GM19467 (cell line): ENCODE data around the gene ZNF544.
"Not testable (repeated sequence)": the region's sequence is repeated elsewhere in the genome, so short reads cannot be mapped to it uniquely, and the experiment has no call there.

ENCODE experiments used
- ATAC-seq: cut with Tn5 transposase; IDR thresholded peaks from one replicate; pipeline ENCODE4 v1.9.1; 2021; ENCODE audit warnings: mild to moderate bottlenecking, moderate library complexity; ENCODE audit not compliant: unreplicated experiment

Gene ZNF544

DNA sequence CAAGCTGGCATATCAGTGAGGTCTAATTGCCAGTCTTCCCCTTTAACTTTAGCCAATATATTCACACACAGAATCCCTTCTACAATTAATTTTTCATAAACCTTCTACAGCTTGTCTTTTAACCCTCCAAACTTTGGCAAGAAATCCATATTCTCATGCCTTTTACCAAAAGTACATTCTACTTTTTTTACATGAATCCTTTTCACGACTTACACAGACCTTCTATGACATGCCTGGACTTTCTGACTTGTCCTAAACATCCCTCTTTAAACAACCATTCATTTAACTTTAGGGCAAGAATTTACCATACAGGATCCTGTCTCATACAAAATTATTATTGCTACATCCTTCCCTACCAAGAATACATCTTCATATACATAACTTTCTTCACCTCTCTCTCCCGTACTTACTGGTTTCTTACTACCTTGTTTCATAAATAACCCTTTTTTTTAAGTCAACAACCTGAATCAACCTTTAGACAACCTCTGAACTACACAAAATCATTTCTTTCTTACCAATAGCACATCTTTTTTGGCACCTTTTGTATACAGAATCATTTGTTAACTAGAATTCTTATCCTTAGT, 23.5 kb downstream of the ZNF544 start:
- no peak for ATAC-seq

DNA sequence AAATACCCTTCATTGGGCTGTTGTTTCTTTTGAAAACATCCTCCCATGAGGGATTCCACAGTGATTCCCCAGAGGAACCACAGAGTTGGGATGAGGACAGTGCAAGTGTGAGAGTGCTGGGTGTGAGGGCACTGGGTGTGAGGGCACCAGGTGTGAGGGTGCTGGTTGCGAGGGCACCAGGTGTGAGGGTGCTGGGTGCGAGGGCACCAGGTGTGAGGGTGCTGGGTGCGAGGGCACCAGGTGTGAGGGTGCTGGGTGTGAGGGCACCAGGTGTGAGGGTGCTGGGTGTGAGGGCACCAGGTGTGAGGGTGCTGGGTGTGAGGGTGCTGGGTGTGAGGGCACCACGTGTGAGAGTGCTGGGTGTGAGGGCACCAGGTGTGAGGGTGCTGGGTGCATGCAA, 29.5 kb downstream of the ZNF544 start:
- ATAC-seq, result not testable (repeated sequence)

DNA sequence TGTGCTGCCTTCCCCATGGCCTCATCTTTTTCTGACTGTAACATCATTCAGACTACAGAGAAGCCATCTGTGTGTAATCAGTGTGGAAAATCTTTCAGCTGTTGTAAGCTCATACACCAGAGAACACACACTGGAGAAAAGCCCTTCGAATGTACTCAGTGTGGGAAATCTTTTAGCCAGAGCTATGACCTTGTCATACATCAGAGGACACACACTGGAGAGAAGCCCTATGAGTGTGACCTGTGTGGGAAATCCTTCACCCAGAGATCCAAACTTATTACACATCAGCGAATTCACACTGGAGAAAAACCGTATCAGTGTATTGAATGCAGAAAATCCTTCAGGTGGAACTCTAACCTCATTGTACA, 32.9 kb downstream of the ZNF544 start:
- ATAC-seq, result no peak

DNA sequence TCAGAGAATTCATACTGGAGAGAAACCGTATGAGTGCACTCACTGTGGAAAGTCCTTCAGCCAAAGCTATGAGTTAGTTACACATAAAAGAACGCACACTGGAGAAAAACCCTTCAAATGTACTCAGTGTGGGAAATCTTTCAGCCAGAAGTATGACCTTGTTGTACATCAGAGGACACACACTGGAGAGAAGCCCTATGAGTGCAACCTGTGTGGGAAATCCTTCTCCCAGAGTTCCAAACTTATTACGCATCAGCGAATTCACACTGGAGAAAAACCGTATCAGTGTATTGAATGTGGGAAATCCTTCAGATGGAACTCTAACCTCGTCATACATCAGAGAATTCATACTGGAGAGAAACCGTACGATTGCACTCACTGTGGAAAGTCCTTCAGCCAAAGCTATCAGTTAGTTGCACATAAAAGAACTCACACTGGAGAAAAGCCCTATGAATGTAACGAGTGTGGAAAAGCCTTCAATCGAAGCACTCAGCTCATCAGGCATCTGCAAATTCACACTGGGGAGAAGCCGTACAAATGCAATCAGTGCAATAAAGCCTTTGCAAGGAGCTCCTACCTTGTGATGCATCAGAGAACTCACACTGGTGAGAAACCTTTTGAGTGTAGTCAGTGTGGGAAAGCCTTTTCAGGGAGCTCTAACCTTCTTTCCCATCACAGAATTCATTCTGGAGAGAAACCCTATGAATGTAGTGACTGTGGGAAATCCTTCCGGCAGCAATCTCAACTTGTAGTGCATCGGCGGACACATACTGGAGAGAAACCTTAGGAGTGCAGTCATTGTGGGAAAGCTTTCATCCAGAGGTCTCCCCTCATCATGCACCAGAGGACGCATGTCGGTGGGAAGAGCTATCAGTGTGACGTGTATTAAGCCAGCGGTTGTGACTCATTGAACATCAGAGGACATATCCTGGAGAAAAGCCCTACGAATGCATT, 33.5 kb downstream of the ZNF544 start:
- ATAC-seq, result no peak

DNA sequence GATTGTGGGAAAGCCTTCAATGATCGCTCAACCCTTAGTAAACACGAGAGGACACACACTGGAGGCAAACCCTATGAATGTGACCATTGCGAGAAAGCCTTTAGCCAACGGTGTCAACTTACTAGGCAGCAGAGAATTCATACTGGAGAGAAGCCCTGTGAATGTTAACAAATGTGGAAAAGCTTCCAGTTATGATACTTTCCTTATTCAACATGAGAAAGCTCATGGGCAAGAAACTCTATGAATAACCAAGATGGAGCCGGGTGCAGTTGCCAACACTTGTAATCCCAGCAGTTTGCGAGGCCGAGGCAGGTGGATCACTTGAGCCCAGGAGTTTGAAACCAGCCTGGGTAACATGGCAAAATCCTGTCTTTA, 34.2 kb downstream of the ZNF544 start:
- ATAC-seq, result no peak

DNA sequence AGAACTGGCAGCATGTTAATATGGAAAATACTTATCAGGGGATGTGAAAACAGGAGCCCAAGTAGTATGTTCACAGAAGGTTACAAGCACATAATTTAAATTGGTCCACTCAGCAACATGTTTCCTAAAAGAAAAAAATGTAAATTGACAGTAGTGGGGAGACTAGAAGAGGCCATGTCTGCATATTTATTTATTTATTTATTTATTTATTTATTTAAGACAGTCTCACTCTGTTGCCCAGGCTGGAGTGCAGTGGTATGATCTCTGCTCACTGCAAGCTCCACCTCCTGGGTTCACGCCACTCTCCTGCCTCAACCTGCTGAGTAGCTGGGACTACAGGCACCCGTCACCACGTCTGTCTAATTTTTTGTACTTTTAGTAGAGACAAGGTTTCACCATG, 36.4 kb downstream of the ZNF544 start:
- no peak for ATAC-seq

DNA sequence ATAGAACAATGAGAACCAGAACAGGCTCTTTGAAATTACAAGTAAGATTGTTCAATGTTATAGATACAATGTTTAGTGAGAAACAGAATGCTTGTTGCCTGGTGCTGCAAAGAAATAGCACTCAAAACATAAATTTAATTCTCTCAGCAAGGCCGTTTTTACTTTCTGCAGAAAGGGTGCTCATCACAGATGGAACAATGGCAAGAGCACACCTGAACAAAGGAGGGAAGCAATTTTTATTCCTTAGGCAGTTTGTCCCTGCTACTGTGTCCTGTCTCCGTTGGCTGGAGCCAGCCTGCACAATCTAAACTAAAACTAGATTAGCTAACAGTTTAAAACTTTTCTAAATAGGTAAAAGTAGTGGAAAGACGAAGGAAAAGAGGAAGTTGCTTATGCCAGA, 39.6 kb downstream of the ZNF544 start:
- ATAC-seq, result no peak

DNA sequence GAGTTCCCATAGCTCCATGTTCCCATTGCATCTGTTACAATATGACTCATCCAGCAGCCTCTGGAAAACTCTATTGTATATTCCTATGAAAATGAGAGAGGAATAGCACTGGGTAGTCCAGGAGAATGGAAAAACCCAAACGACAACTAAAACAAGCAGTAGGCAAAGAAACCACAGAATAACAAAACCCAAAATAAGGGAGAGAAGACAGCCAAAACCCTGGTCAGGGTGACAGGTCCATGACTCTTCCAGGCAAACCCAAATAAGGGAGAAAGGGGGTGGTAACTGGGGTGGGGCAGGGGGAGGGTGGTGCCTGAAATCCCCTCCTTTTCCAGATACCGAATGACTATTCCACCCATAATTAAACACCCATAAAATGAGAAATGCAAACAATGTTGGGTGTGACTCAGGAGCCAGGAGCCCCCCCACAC, 46.1 kb downstream of the ZNF544 start:
- ATAC-seq, result no peak

DNA sequence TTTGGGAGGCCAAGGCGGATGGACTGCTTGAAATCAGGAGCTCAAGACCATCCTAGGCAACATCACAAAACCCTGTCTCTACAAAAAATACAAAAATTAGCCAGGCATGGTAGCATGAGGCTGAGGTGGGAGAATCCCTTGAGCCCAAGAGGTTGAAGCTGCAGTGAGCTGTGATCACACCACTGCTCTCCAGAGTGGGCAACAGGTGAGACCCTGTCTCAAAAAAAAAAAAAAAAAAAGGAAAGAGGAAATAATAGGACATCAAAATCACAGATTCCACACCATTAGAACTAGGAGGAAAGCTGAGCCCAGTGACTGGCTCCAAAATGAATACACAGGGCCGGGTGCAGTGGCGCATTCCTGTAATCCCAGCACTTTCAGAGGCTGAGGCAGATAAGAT, 46.9 kb downstream of the ZNF544 start:
- no peak for ATAC-seq

DNA sequence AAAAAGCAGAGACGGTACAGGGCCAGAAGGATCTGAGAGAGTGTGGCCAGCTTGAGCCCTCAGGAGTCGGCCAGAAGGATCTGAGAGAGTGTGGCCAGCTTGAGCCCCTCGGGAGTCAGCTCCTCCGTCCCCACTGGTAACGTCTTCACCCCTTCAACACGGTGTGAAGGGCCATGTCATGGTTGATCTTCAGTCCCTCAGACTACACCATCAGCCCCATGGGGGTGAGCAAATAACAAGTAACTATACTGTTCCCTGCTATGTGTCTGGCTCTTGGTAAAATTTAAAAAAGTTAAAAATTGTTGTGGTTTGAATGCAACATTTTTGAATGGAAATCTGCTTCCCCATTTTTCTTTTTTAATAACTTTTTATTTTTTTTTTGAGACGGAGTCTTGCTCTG, 48.5 kb downstream of the ZNF544 start:
- ATAC-seq, result no peak

DNA sequence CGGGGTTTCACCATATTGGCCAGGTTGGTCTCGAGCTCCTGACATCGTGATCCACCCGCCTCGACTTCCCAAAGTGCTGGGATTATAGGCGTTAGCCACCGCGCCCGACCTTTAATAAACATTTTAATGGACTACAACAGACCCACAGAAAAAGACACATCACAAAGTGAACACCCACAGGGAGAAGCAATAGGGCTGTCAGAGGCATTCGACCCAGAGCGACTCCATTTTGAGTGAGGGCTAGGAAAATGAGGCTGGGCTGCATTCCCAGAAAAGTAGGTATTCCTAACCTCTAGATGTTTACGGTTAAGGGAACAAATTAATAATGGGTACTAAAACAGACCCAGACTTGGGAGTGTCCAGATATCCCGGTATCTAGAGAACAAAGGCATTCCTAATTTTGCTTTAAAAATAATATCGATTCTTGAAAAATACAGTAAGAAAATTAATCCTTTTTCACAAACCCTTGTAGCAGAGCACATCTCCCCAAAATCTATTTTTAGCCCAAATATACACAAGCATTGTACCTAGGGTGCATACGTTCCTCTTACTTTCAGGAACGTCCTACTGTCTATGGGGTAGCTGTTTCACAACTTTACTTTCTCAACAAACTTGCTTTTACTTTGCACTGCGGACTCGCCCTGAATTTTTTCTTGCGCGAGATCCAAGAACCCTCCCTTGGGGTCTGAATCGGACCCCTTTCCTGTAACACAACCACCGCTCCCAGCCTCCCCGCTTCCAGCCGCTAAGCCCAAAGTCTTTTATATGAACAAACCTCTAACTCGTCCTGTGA, 49.2 kb downstream of the ZNF544 start:
- ATAC-seq, result no peak

DNA sequence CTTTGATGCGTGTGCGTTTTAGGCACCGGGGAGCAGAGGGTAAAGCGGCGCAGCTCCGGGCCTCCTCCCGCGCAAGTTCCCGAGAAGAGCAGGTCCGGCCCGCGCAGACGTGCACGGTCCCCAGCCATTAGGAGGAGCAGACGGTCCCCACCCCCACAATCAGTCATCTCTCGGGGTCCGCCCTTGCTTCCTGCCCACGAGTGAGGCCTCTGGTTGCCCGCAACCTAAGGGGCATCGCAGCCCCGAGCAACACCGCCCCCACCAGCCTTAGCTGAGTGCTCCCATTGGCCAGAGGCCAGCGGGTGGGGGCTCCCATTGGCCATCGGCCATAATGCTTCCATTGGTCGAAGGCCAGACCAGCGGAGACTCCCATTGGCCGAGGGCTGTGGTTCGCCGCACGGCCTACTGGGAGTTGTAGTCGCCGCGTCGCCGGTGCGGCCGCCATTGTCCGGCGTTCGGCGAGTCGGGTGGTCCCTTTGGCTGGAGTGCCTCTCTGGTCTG, 49.9 kb downstream of the ZNF544 start, which contains the start of gene ZNF8:
Gene ZNF8 (plus strand): TSS at position 415 of the 501 bp plus-strand sequence. CDS start 127 bp downstream, outside the sequence.
- ATAC-seq, result peak; percentile 96

DNA sequence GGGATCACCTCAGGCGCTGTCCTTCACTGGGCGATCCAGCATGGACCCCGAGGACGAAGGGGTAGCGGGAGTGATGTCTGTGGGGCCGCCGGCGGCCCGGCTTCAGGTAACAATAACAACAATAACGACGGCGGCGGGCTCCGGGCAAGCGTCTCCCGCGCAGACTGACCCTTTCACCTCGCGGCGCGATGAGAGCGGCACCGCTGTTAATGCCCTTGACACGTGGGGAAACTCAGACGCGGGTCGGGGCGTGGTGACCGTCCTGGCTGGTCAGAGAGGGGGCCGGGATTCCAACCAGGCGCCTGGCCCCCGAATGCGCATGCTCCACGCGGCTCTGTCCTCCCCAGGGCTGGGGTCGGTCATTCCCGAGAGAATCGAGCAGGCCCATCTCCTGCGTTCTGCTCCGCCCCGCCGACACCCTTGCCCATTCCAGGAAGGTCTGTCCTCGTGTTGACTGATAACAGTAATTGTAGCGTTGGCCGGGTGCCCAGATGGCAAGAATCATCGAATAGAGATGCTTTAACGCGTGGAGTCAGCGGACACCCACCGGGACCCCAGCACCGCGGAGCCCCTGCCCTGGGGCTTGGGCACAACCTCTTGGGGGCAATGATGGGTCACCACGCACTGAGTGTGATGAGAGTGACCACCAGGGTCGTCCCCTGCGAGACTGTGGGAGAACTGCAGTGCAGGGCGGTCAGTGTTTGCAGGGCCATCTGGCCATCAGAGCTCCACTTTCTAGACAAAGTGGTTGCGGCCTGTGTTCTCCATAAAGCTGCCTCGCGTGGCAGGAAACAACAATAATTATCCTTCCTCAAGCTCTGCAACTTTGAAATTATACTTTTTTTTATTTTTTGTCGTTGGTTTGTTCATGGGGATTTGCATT, 50.6 kb downstream of the ZNF544 start:
- no peak for ATAC-seq

DNA sequence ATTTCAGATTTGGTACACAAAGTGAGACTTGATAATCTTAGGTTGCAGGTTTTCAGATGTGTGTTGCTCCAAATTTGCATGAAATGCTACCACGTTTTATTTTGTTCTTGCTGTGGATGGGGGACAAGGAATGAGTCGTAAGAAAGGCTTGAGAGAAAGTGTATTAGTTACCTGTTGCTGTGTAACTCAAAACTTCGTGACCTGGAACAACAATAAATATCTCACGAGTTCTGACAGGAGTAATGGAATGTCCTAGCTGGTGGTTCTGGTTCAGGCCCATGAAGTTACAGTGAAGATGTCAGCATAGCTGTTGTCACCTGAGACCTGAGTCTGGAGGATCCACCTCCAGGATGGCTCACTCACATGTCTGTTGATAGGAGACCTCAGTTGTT, 51.2 kb downstream of the ZNF544 start:
- no peak for ATAC-seq

DNA sequence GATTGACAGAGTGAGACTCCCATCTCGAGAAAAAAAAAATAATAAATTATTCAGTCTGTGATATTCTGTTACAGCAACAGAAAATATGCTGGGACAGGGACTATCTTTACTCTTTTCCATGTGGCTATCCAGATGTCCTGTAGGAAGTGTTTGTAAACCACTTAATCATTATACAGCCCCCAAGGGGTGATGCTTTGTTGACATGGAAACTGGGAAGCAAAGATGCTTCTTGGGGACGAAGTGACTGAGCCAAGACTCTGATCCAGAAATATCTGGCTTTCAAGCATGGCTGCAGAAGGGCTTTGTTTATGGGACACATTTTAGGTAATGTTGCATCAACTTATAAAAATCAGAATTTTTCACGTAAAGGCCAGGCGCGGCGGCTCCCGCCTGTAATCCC, 55.5 kb downstream of the ZNF544 start:
- no peak for ATAC-seq

DNA sequence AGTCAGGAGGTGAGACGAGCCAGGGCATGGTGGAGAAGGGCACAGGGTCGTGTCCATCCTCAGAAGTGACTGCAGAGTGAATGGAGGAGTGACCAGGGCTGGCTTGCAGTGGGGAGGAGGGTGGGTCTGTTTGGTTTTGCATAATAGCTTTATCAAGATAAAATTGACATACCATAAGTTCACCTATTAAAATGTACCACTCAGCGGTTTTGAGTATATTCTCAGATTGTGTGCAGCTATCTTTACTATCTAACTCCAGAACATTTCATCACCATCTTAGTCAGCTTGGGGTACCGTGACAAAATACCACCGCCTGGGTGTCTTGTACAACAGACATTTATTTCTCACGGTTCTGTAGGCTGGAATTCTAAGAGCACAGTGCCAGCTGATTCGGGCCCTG, 63.2 kb downstream of the ZNF544 start:
- ATAC-seq, result no peak

DNA sequence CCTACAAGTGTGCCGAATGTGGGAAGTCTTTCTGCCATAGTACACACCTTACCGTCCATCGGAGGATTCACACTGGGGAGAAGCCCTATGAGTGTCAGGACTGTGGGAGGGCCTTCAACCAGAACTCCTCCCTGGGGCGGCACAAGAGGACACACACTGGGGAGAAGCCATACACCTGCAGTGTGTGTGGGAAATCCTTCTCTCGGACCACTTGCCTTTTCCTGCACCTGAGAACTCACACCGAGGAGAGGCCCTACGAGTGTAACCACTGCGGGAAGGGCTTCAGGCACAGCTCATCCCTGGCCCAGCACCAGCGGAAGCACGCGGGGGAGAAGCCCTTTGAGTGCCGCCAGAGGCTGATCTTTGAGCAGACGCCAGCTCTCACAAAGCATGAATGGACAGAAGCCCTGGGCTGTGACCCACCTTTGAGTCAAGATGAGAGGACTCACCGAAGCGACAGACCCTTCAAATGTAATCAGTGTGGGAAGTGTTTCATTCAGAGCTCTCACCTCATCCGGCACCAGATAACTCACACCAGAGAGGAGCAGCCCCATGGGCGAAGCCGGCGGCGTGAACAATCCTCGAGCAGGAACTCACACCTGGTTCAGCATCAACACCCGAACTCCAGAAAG, 66.1 kb downstream of the ZNF544 start:
- no peak for ATAC-seq

DNA sequence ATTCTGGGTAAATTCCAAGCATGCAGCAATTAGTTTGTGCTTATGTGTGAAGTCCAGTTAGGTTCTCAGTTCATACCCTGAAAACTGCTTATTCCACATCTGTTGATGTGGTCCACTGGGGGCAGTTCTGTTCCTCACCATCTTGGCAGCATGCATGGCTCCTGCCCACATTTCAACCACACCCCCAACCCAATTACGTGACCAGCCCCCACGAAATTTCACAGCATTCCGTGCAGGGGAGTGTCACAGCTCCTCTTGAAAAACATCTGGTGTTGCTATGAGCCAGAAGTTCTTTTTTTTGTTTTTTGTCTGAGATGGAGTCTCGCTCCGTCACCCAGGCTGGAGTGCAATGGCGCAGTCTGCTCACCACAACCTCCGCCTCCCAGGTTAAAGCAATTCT, 67.4 kb downstream of the ZNF544 start:
- ATAC-seq, result no peak

DNA sequence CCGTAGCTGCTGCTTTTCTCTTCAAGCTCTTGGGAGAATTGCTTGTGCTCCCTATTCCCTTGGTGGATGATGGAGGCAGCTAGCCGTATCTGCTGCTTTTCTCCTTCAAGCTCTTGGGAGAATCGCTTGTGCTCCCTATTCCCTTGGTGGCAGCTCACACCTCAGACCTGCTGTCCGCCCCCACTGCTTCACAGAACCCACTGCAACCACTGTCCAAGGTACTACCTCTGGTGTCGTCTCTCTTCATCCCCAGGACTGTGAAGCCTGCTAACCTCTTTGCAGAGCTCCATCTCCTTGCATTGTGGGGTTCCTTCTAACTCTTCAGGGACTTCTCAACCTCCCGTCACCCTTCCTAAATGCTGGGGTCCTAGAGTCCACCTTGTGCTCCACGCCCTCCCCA, 71.9 kb downstream of the ZNF544 start:
- no peak for ATAC-seq

DNA sequence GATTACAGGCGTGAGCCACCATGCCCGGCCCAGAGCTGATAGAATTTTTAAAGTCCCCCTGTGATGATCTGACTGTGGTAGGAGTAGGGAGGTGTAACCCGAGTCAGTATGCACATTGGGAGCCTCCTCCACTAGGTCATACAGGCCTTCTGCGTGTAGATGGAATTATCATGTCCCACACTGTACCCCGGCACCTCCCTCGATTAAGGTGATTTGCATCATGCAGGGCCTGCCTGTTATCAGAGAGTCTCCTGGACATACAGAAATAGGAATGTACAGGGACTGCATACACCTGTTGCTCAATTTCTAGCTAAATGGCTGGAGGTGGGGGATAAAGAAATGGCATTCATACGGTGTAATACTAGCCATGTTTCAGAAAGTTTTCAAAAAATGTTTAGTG, 75.5 kb downstream of the ZNF544 start:
- no peak for ATAC-seq
